RWPE2 (cell line): ENCODE results near the gene CCDC171.

Source experiments
- ATAC-seq: fragments of 200-7000 bp; cut with Tn5 transposase; 3 replicates; pipeline ENCODE4 v1.9.1; 2021; ENCODE audit warnings: low read depth
- DNase-seq: peaks from one replicate; pipeline ENCODE4 v3.0.0-alpha.2; 2020; ENCODE audit warnings: low spot score
- H3K27ac ChIP-seq: fragments of 450-650 bp; 2 replicates; pipeline ENCODE4 v1.5.1; 2017; ENCODE audit warnings: mild to moderate bottlenecking; ENCODE audit not compliant: poor library complexity, severe bottlenecking
- H3K27me3 ChIP-seq: fragments of 250-450 bp; sonication (Bioruptor Pico); 2 replicates; pipeline ENCODE4 v1.5.1; 2021; ENCODE audit warnings: mild to moderate bottlenecking, moderate library complexity; ENCODE audit not compliant: insufficient read depth, poor library complexity, severe bottlenecking
- H3K36me3 ChIP-seq: fragments of 250-450 bp; sonication (Bioruptor Pico); 2 replicates; pipeline ENCODE4 v1.5.1; 2020; ENCODE audit warnings: low read depth, mild to moderate bottlenecking, moderate library complexity
- H3K4me1 ChIP-seq: fragments of 250-450 bp; sonication (Bioruptor Pico); 2 replicates; pipeline ENCODE4 v1.5.1; 2021; ENCODE audit warnings: mild to moderate bottlenecking, moderate library complexity; ENCODE audit not compliant: insufficient read depth, poor library complexity, severe bottlenecking
- H3K4me3 ChIP-seq: fragments of 250-450 bp; sonication (Bioruptor Pico); 2 replicates; pipeline ENCODE4 v1.5.1; 2021; ENCODE audit warnings: mild to moderate bottlenecking, moderate library complexity; ENCODE audit not compliant: severe bottlenecking
- H3K9me3 ChIP-seq: fragments of 250-450 bp; sonication (Bioruptor Pico); 2 replicates; pipeline ENCODE4 v1.5.1; 2021; ENCODE audit warnings: mild to moderate bottlenecking, moderate library complexity; ENCODE audit not compliant: severe bottlenecking
- CTCF ChIP-seq: fragments of 450-650 bp; IDR thresholded peaks from one replicate; pipeline ENCODE4 v1.5.1; 2017; ENCODE audit warnings: mild to moderate bottlenecking, moderate library complexity; ENCODE audit not compliant: poor library complexity, severe bottlenecking

CCDC171 gene

GRCh38 chr9:15999422-16000339, 446.8 kb downstream of the CCDC171 start:
- Histone ChIP-seq H3K4me3 (no peak overlapping the region), H3K36me3 (no peaks in the 10 kb centered on the region), H3K27ac (peak overlapping the region; percentile 60), H3K4me1 (peaks cover 25% of the 10 kb centered on the region), H3K9me3 (no peaks in the 10 kb centered on the region), H3K27me3 (no peaks in the 10 kb centered on the region)
- DNase-seq = no peak
- TF ChIP-seq CTCF = no peak
- peak; percentile 93 for ATAC-seq

- Histone ChIP-seq H3K4me3 (no peak overlapping the region), H3K36me3 (no peaks in the 10 kb centered on the region), H3K9me3 (no peaks in the 10 kb centered on the region), H3K27ac (peak overlapping the region; percentile 60), H3K27me3 (no peaks in the 10 kb centered on the region), H3K4me1 (peaks cover 25% of the 10 kb centered on the region)
- DNase-seq (no peak), ATAC-seq (no peak)
- TF ChIP-seq CTCF = no peak
These were observed 448.0 kb downstream of the CCDC171 start for GRCh38 chr9:16000811-16001210.

- no peak for ATAC-seq
- TF ChIP-seq CTCF = no peak
These were observed 449.0 kb downstream of the CCDC171 start for GRCh38 chr9:16001856-16002255.

GRCh38 chr9:16002816-16003215, 450.0 kb downstream of the CCDC171 start:
- no peaks in the 10 kb centered on the region for H3K36me3 ChIP-seq
- H3K4me3 ChIP-seq = no peak overlapping the region
- no peak for DNase-seq
- H3K27ac ChIP-seq = no peak overlapping the region
- H3K4me1 ChIP-seq = peaks cover 25% of the 10 kb centered on the region
- TF ChIP-seq CTCF = no peak
- no peaks in the 10 kb centered on the region for H3K27me3 ChIP-seq
- H3K9me3 ChIP-seq = no peaks in the 10 kb centered on the region
- ATAC-seq = peak; percentile 37; the same call in 1 of the 3 replicates

More at GRCh38 chr9:16001856-16002255, 449.0 kb downstream of the CCDC171 start:
- Histone ChIP-seq H3K36me3 (no peaks in the 10 kb centered on the region), H3K27me3 (no peaks in the 10 kb centered on the region), H3K4me3 (no peak overlapping the region), H3K4me1 (peaks cover 25% of the 10 kb centered on the region), H3K9me3 (no peaks in the 10 kb centered on the region), H3K27ac (no peak overlapping the region)
- no peak for DNase-seq

- Histone ChIP-seq H3K27me3 (no peaks in the 10 kb centered on the region), H3K9me3 (no peaks in the 10 kb centered on the region), H3K27ac (no peak overlapping the region), H3K4me3 (no peak overlapping the region), H3K4me1 (peaks cover 25% of the 10 kb centered on the region), H3K36me3 (no peaks in the 10 kb centered on the region)
- DNase-seq (no peak), ATAC-seq (no peak)
- no peak for TF ChIP-seq CTCF
These were observed 450.9 kb downstream of the CCDC171 start for GRCh38 chr9:16003785-16004184.
